HG03139 (cell line): ENCODE results near the gene DEFB125.
"Not testable (repeated sequence)": the region's sequence is repeated elsewhere in the genome, so short reads cannot be mapped to it uniquely, and the experiment has no call there.

Source experiments
- ATAC-seq: cut with Tn5 transposase; IDR thresholded peaks from one replicate; pipeline ENCODE4 v1.9.1; 2021; ENCODE audit not compliant: unreplicated experiment

Gene DEFB125, protein sequence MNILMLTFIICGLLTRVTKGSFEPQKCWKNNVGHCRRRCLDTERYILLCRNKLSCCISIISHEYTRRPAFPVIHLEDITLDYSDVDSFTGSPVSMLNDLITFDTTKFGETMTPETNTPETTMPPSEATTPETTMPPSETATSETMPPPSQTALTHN

DNA sequence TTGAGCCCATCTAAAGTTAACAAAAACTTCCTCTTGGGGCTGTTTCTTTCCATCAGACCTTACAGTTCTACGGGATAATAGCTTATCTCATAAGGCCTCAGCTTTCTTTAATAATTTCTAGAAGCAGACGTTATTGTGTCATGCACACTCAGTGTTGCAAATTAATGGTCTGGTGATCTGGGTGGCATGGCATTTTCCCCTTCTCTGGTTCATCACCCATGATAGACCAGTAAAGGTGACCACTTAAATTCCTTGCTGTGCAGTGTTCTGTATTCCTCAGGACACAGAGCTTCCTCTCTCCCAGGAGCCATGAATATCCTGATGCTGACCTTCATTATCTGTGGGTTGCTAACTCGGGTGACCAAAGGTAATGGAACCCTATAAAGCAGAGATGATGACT lies at the start of gene DEFB125:
TSS of gene DEFB125 (plus strand) at position 272 of the 400 bp plus-strand sequence. CDS start at position 310, 38 bp downstream.
- ATAC-seq = no peak

DNA sequence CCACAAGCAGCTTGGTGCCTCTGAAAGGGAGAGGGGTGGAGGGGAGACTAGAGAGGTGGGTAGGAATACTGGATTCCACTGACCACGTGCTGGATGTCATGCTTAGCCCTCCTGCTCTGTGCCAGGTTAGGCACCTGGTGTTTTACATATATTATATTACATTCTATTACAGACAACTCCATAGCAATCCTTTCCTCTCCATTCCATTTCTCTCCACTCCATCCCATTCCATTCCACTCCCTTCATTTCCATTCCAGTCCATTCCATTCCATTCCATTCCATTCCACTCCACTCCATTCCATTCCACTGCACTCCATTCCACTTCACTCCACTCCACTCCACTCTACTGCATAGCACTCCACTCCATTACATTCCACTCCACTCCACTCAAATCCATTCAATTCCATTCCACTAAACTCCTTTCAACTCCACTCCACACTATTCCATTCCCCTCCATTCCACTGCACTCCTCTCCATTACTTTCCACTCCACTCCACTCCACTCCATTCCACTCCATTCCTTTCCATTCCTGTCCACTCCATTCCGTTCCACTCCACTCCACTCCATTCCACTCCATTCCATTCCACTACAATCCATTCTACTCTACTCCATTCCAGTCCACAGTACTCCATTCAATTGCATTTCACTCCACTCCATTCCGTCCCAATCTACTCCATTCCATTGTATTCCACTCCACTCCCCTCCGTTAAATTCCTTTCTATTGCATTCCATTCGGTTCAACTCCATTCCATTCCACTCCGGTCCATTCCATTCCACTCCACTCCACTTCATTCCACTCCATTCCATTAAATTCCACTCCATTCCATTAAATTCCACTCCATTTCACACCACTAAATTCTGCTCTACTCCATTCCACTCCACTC lies 27.2 kb upstream of the DEFB125 start:
- ATAC-seq = no peak

DNA sequence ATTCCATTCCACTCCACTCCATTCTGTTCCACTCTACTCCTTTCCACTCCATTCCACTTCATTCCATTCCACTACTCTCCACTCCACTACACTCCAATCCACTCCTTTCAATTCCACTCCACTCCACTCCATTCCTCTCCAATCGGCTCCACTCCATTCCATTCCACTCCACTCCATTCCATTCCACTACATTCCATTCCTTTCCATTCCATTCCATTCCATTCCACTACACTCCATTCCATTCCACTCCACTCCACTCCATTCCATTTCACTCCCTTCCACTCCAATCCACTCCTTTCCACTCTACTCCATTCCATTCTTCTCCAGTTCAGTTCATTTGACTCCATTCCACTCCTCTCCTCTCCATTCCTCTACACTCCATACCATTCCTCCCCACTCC lies 26.2 kb upstream of the DEFB125 start:
- no peak for ATAC-seq

DNA sequence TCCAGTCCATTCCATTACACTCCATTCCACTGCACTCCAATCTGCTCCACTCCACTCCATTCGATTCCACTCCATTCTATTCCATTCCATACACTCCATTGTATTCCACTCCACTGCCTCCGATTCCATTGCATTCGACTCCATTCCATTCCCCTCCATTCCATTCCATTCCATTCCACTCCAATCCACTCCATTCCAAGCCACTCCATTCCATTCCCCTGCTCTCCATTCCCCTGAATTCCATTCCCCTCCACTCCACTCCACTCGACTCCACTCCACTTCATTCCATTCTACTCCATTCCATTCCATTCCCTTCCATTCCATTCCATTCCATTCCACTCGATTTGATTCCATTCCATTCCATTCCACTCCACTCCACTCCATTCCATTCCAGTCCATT lies 25.7 kb upstream of the DEFB125 start:
- ATAC-seq = no peak

DNA sequence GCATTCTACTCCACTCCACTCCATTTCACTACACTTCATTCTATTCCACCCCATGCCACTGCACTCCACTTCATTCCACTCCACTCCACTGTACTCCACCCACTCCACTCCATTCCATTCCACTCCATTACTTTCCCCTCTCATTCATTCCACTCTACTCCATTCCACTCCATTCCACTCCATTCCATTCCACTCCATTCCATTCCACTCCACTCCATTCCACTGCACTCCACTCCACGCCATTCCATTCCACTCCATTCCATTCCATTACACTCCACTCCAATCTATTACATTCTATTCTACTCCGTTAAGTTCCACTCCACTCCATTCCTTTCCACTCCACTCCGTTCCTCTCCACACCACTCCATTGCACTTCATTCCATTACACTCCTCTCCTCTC lies 25.0 kb upstream of the DEFB125 start:
- no peak for ATAC-seq

DNA sequence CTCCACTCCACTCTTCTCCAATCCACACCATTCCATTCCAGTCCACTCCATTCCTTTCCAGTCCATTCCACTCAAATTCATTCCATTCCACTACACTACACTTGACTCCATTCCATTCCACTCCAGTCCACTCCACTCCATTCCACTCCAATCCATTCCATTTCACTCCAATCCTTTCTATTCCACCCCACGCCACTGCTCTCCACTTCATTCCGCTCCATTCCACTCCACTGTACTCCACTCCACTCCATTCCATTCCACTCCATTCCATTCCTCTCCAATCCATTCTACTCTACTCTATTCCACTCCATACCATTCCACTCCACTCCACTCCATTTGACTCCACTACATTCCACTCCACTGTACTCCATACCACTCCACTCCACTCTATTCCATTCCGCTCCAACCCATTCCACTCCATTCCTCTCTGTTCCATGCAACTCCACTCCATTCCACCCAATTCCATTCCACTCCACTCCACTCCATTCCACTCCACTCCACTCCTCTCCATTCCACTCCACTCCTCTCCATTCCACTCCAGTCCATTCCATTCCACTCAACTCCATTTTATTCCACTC lies 23.4 kb upstream of the DEFB125 start:
- ATAC-seq = no peak

DNA sequence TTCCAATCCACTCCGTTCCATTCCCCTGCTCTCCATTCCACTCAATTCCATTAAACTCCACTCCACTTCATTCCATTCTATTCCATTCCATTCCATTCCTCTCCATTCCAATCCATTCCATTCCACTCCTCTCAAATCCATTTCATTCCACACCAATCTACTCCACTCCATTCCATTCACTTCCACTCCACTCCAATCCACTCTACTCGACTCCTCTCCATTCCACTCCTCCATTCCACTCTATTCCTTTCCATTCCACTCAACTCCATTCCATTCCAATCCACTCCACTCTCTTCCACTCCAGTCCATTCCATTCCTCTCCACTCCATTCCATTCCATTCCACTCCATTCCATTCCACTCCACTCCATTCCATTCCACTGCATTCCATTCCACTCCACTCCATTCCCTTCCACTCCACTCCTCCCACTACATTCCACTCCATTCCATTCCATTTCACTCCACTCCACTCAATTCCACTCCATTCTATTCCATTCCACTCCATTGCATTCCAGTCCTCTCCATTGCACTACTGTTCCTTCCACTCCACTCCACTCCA lies 22.6 kb upstream of the DEFB125 start:
- no peak for ATAC-seq

DNA sequence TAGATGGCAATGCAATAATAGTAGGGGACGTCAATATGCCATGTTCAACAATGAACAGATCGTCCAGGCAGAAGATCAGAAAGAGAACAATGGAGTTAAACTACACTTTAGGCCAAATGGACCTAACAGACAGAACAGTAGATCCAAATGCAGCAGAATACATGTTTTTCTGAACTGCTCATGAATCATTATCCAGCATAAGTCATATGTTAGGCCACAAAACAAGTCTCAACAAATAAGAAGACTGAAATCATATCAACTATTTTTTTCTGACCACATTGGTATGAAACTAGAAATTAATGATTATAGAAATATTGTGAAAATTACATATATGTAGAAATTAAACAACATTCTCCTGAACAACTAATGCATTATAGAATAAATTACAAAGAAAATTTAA lies 10.2 kb upstream of the DEFB125 start:
- ATAC-seq = no peak

DNA sequence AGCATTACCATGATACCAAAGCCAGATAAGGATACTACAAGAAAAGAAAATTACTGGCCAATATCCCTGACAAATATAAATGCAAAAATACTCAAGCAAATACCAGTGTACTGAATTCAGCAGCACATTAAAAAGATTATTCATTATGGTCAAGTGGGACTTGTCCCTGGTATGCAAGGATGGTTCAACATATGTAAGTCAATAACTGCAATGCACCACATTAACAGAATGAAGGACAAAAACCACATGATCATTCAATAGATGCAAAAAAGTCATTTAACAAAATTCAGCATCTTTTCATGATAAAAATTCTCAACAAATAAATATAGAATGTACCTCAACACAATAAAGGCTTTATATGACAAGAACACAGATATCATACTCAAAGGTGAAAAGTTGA lies 9.1 kb upstream of the DEFB125 start:
- ATAC-seq = no peak

DNA sequence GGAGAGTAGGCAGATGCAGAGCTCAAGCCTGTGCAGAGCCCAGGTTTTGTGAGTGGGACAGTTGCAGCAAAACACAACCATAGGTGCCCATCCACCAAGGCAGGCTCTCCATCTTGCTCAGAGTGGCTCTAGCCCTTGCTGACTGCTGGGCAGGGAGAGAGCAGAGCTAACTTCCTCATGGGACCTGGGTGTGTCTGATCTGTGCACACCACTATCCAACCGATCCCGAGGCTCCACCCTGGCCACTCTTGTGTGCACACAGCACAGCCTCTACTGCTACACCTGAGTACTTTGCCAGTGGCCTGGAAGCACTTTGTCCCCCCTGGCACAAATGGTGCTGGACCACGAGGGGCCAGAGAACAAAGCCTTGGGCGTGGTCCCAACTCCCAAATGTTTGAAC lies 7.9 kb upstream of the DEFB125 start:
- ATAC-seq = no peak

DNA sequence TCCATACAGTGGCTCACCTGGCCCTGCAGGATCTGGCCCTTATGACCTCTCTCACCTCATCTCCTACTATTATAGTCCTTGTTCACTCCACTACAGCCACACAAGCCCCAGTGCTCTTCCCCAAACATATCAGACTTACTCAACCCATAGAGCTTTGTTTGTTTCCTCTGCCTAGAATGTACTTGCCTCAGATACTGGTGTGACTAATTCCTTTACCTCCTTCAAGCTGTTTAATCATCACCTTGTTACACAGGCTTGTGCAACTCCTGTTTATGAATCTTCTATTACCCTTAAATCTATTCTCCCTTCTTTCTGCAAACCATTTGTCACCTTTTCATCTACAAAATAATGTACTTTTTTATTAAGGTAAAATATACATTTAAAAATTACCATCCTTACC lies 3.2 kb downstream of the DEFB125 start:
- ATAC-seq = no peak

DNA sequence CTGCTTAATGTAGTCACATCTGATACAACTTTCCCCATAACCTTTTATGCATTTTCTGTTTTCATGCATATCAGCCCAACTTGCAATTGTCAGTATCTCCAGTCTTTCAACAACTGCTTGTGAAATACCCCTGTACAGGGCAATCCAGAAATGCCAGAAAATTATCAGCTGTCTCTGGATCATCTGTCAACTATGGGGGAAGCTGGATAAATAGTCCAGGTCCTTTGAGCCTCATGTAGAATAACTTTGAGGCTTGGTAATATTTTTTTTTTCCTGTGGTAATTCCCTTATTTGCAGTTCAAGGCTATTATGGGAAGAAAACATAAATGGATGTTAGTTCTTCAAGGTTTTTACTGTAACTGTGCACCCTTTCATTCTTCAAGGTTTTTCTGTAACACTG lies 6.2 kb downstream of the DEFB125 start:
- ATAC-seq = no peak

DNA sequence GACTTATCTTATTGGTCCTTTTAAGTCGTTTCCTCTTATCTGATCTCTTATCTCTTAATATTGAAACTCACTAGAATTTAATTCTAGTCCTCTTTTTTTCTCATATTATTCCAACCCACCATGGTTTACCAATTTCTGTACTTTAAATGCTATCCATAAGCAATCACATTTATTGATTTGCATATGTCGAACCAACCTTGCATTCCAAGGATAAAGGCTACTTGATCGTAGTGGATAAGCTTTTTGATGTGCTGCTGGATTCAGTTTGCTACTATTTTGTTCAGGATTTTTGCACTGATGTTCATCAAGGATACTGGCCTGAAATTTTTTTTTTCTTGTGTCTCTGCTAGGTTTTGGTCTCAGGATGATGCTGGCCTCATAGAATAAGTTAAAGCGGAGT lies 7.7 kb downstream of the DEFB125 start:
- ATAC-seq = no peak

DNA sequence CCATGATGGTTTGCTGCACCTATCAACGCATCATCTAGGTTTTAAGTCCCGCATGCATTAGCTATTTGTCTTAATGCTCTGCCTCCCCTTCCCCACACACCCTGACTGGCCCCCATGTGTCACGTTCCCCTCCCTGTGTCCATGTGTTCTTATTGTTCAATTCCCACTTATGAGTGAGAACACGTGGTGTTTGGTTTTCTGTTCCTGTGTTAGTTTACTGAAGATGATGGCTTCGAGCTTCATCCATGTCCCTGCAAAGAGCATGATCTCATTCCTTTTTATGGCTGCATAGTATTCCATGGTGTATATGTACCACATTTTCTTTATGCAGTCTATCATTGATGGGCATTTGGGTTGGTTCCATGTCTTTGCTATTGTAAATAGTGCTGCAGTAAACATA lies 10.2 kb downstream of the DEFB125 start:
- ATAC-seq = not testable (repeated sequence)

DNA sequence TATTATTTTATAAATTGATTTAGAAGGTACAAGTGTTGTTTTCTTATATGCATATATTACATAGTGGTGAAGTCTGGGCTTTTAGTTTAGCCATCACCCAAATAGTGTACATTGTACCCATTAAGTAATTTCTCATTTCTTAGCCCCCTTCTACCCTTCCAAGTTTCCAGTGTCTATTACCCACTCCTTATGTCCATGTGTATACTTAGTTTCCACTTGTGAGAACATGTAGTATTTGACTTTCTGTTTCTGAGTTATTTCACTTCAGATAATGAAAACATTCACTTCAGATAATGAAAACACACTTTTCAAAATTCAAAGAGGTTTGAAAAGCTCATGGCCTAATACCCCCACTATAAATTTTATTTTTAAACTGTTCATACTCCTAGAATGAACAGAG lies 14.5 kb downstream of the DEFB125 start:
- no peak for ATAC-seq

DNA sequence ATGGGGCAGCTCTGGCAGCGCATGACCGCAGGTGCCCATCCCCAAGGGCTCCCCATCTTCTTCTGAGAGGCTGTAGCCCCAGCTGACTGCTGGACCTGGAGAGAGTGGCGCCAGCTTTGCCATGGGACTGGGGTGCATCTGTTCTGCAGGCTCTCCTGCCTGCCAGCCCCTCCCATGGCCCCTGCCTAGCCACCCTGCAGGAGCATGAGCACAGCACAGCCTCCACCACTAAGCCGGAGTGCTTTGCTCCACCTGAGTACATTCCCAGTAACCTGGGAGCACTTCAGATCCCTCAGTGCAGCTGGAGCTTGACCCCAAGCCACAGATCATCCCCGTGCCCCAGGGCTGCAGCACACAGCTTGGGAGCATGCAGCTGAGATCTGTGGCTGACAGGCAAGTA lies 16.0 kb downstream of the DEFB125 start:
- ATAC-seq = no peak

DNA sequence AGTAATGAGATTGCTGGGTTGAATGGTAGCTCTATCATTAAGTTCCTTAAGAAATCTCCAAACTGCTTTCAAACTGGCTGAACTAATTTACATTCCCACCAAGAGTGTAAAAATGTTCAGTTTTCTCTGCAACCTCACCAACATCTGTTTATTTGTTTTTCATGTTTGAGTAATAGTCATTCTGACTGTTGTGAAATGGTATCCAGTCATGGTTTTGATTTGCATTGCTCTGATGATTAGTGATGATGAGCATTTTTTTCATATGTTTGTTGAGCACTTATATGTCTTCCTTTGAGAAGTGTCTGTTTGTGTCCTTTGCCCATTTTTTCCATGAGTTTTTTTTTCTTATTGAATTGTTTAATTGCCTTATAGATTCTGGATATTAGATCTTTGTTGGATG lies 24.9 kb downstream of the DEFB125 start:
- ATAC-seq = no peak

DNA sequence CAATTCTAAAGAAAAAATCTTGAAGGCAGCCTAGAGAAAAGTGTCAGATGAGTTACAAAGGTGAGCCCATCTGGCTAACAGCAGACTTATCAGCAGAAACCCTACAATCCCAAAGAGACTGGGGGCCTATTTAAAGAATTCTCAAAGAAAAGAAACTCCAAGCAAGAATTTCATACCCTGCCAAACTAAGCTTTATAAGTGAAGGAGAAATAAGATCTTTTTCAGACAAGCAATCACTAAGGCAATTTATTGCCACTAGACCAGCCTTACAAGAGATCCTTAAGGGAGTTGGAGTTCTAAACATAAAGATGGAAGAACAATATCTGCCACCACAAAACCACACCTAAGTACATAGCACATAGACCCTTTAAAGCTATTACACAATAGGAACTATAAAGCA lies 30.0 kb downstream of the DEFB125 start:
- ATAC-seq = no peak

DNA sequence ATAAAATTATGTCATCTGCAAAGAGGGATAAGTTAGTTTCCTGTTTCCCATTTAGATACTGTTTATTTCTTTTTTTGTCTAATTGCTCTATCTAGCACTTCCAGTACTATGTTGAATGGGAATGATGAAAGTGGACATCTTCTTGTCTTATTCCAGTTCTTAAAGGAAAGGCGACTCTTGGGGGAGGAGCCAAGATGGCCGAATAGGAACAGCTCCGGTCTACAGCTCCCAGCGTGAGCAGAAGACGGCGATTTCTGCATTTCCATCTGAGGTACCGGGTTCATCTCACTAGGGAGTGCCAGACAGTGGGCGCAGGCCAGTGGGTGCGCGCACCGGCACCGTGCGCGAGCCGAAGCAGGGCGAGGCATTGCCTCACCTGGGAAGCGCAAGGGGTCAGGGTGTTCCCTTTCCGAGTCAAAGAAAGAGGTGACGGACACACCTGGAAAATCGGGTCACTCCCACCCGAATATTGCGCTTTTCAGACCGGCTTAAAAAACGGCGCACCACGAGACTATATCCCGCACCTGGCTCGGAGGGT lies 42.4 kb downstream of the DEFB125 start:
- not testable (repeated sequence) for ATAC-seq

DNA sequence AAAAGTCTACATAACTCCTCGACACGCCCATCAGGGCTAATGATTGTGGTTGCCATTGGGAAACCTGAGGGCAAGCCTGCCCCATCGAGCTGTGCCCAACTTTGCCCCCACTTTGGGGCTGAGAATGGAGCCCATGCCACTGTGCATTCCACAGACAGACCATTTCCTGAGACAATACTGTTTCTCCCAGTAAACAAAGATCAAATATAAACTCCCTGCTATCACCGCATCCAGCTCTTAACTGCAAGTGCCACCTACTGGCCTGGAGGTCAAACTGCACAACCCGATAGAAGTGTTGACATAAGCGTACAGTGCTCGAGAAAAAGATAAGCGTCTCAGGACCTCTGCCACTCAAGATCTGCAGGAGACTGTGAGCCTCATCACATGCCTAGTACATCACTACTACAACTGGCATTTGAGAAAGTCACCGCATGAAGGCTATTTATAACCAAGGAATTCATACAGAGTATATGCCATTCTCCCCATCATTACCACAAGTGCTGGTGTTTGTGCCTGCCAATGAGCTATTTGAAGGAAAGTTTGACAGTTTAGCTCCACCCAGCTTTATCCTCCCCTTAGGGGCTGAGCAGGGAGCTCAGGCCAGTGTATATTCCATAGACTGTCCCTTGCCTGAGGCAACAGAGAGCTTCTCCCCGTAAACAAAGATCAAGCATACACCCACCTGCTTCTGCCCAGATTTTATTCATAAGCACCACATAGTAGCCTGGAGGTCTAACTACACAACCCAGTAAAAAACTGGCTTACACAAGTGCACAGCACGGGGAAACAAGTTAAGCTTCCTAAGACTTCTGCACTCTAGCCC lies 50.4 kb downstream of the DEFB125 start:
- no peak for ATAC-seq

DNA sequence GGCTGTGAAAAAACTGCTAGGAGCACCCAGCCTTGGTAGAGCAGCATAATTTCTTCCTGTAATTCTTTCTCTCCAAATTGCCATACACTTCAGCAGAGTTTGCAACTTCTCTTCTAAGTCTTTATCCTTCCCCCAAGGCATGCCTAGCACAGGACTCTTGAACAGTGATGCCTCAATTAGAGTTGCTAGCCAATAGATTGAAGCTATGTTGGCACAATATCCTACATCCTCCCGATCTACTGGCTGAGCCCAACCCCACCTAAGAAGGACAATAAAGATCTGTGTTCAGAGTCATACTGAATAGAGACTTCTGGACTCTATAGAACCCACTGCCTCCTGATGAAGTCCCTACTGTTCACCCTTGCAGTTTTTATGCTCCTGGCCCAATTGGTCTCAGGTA lies 54.8 kb downstream of the DEFB125 start, which contains the start of gene DEFB126:
TSS of gene DEFB126 (plus strand) at position 301 of the 400 bp plus-strand sequence. CDS start at position 340, 39 bp downstream.
- no peak for ATAC-seq
